ENCODE results near the gene GYG1.

GRCh38 chr3:148998715-148999423, 7.5 kb downstream of the GYG1 start:
- TF ChIP-seq REST (IDR thresholded peaks at IDR 0.05; ENCODE audit: borderline replicate concordance) (no peak), CTCF (IDR thresholded peaks at IDR 0.05; ENCODE audit: poor library complexity, severe bottlenecking) (no peak), TAF1 (IDR thresholded peaks at IDR 0.05; ENCODE audit: low read depth) (no peak), SMC3 (conservative IDR thresholded peaks at IDR 0.05; ENCODE audit: poor library complexity) (no peak), EZH2 (IDR thresholded peaks at IDR 0.05; ENCODE audit: borderline replicate concordance, insufficient read depth, low read length, poor library complexity, severe bottlenecking) (no peak), MXI1 (conservative IDR thresholded peaks at IDR 0.05; ENCODE audit: poor library complexity, severe bottlenecking) (no peak)

Data from neural cell (in vitro differentiated cells).